GM23338 (cell line): ENCODE results near the gene MAPT. TPM values are rescaled to one million over a fixed set of nuclear protein-coding genes. Genes with fewer than 3 reads are reported as not detected.

Experiments
- ATAC-seq: fragments of 200-7000 bp; cut with Tn5 transposase; 3 replicates; pipeline ENCODE4 v1.9.1; 2020
- DNase-seq: peaks from one replicate; pipeline ENCODE4 v3.0.0-alpha.2; 2015; ENCODE audit warnings: low spot score
- H2AFZ ChIP-seq: fragments of 200-600 bp; sonication (generic); 2 replicates; pipeline ENCODE4 v1.8.0; 2016; ENCODE audit warnings: antibody characterized with exemption, mild to moderate bottlenecking, moderate library complexity
- H3F3A ChIP-seq: fragments of 200-600 bp; sonication (generic); replicated peaks from 2 replicates; pipeline ENCODE4 v1.8.0; 2017; ENCODE audit warnings: antibody characterized with exemption, mixed run types, low read depth
- H3K27ac ChIP-seq: fragments of 200-600 bp; sonication (generic); 2 replicates; pipeline ENCODE4 v1.6.1; 2016; ENCODE audit warnings: low read depth
- H3K27me3 ChIP-seq: fragments of 200-600 bp; sonication (generic); 2 replicates; pipeline ENCODE4 v1.8.0; 2016; ENCODE audit warnings: mild to moderate bottlenecking, mixed run types, moderate library complexity; ENCODE audit not compliant: insufficient read depth
- H3K36me3 ChIP-seq: fragments of 200-600 bp; sonication (generic); 2 replicates; pipeline ENCODE4 v1.8.0; 2016; ENCODE audit warnings: mild to moderate bottlenecking; ENCODE audit not compliant: insufficient read depth
- H3K4me1 ChIP-seq: fragments of 200-600 bp; sonication (generic); 2 replicates; pipeline ENCODE4 v1.8.0; 2016; ENCODE audit warnings: mild to moderate bottlenecking, moderate library complexity; ENCODE audit not compliant: insufficient read depth
- H3K4me2 ChIP-seq: fragments of 200-600 bp; sonication (generic); 2 replicates; pipeline ENCODE4 v1.7.1; 2017; ENCODE audit warnings: mixed run types
- H3K4me3 ChIP-seq: fragments of 200-600 bp; sonication (generic); 2 replicates; pipeline ENCODE4 v1.6.1; 2016; ENCODE audit warnings: mixed run types
- H3K79me2 ChIP-seq: fragments of 200-600 bp; sonication (generic); replicated peaks from 2 replicates; pipeline ENCODE4 v1.8.0; 2017; ENCODE audit warnings: mild to moderate bottlenecking; ENCODE audit not compliant: insufficient read depth
- H3K9me2 ChIP-seq: fragments of 200-600 bp; sonication (generic); 2 replicates; pipeline ENCODE4 v1.8.0; 2017; ENCODE audit not compliant: insufficient read depth
- H4K20me1 ChIP-seq: fragments of 200-600 bp; sonication (generic); replicated peaks from 2 replicates; pipeline ENCODE4 v1.8.0; 2017; ENCODE audit warnings: mild to moderate bottlenecking; ENCODE audit not compliant: insufficient read depth
- H3K27ac Mint-ChIP-seq: 2 replicates; pipeline ENCODE4 v1.8.0; 2020; ENCODE audit warnings: inconsistent platforms, mild to moderate bottlenecking, moderate library complexity, mixed read lengths
- H3K27me3 Mint-ChIP-seq: 3 replicates; pipeline ENCODE4 v1.8.0; 2022; ENCODE audit warnings: low read depth, mild to moderate bottlenecking, moderate library complexity, mixed read lengths, inconsistent platforms; ENCODE audit not compliant: insufficient read depth, poor library complexity
- H3K36me3 Mint-ChIP-seq: 3 replicates; pipeline ENCODE4 v1.8.0; 2021; ENCODE audit warnings: low read depth, mild to moderate bottlenecking, inconsistent platforms, moderate library complexity, mixed read lengths
- H3K4me1 Mint-ChIP-seq: 3 replicates; pipeline ENCODE4 v1.8.0; 2020; ENCODE audit warnings: mild to moderate bottlenecking, inconsistent platforms, mixed read lengths
- H3K4me3 Mint-ChIP-seq: 3 replicates; pipeline ENCODE4 v1.8.0; 2021; ENCODE audit warnings: moderate library complexity, mild to moderate bottlenecking, inconsistent platforms, mixed read lengths
- H3K9me3 Mint-ChIP-seq: 3 replicates; pipeline ENCODE4 v1.8.0; 2020; ENCODE audit warnings: moderate library complexity, mild to moderate bottlenecking, inconsistent platforms, mixed read lengths
- CREB1 ChIP-seq: fragments of 250-450 bp; sonication (Bioruptor Pico); IDR thresholded peaks from 2 replicates; pipeline ENCODE4 v1.5.0; 2020; ENCODE audit warnings: low read depth, mild to moderate bottlenecking, moderate library complexity
- CTCF ChIP-seq, 2 experiments: fragments of 200-600 bp in 1 of 2; sonication (generic) in 1 of 2; conservative IDR thresholded peaks; 2 replicates each; pipeline versions ENCODE4 v1.5.1 to v1.6.1; 2016 to 2017; ENCODE audit warnings: antibody characterized with exemption in 2 of 2, low read depth in 2 of 2, mild to moderate bottlenecking in 2 of 2, moderate library complexity in 1 of 2
- ETS1 ChIP-seq: IDR thresholded peaks from 2 replicates; pipeline ENCODE4 v1.6.1; 2016; ENCODE audit warnings: antibody characterized with exemption
- EZH2phosphoT487 ChIP-seq: fragments of 200-600 bp; sonication (generic); IDR thresholded peaks from one replicate; pipeline ENCODE4 v1.8.1; 2018; ENCODE audit warnings: antibody characterized with exemption; ENCODE audit not compliant: unreplicated experiment
- REST ChIP-seq: IDR thresholded peaks from one replicate; pipeline ENCODE4 v1.6.1; 2018; ENCODE audit warnings: antibody characterized with exemption; ENCODE audit not compliant: unreplicated experiment
- STAT1 ChIP-seq: IDR thresholded peaks from one replicate; pipeline ENCODE4 v1.6.1; 2016; ENCODE audit warnings: antibody characterized with exemption; ENCODE audit not compliant: unreplicated experiment
- ZNF331 ChIP-seq: fragments of 250-450 bp; sonication (Bioruptor Pico); IDR thresholded peaks from 2 replicates; pipeline ENCODE4 v1.5.0; 2020; ENCODE audit warnings: low read depth, mild to moderate bottlenecking, moderate library complexity
- ZNF462 ChIP-seq: fragments of 250-450 bp; sonication (Bioruptor Pico); IDR thresholded peaks from 2 replicates; pipeline ENCODE4 v1.5.0; 2020; ENCODE audit warnings: mild to moderate bottlenecking, moderate library complexity
- polyA plus RNA-seq: library from polyadenylated mRNA; unstranded; fragments of >200 nt; fragmentation: Nextera tagmentation; extraction: Ambion mirVana; gene quantifications from 2 replicates; pipeline ENCODE4 v1.2.1, GENCODE V29; 2016
- total RNA-seq: library from RNA; depleted of rRNA; stranded (reverse); fragments of >200 nt; shearing (Covaris generic); gene quantifications from 2 replicates; pipeline ENCODE4 v1.2.3, GENCODE V29; 2014

Gene MAPT
- total and polyA plus RNA-seq, 2 experiments from 2014 or later: 1.1 to 2.1 TPM

- Histone ChIP-seq H2AFZ (no peak overlapping the region), H3K79me2 (peaks cover 69% of the 10 kb centered on the region), H3K27me3 (no peaks in the 10 kb centered on the region), H3K9me2 (no peaks in the 10 kb centered on the region), H3K4me2 (no peak overlapping the region), H3K27ac (peak overlapping the region; percentile 30; the same call in 1 of the 2 replicates), H3K4me1 (peaks cover 19% of the 10 kb centered on the region), H4K20me1 (peaks cover 18% of the 10 kb centered on the region), H3K36me3 (no peaks in the 10 kb centered on the region; the same call in 1 of the 2 replicates), H3K4me3 (no peak overlapping the region), H3F3A (no peaks in the 10 kb centered on the region)
- peaks cover 35% of the 10 kb centered on the region for H3K4me1 Mint-ChIP-seq
- H3K36me3 Mint-ChIP-seq: peaks cover 47% of the 10 kb centered on the region
- H3K4me3 Mint-ChIP-seq: no peak overlapping the region; the same call in 2 of the 3 replicates
- ATAC-seq (peak; percentile 36), DNase-seq (peak; percentile 53)
- no peak for TF ChIP-seq ETS1
- TF ChIP-seq CREB1: no peak
- TF ChIP-seq CTCF (conservative IDR thresholded peaks at IDR 0.05; ENCODE audit: low read depth in 2 of 2): no peak
- TF ChIP-seq ZNF331 (CRISPR knock-in tag): no peak
- H3K27ac Mint-ChIP-seq: peak overlapping the region; percentile 87
- peaks cover 10% of the 10 kb centered on the region for H3K27me3 Mint-ChIP-seq
- H3K9me3 Mint-ChIP-seq: no peaks in the 10 kb centered on the region
These were observed 162.5 kb downstream of the MAPT start for GRCh38 chr17:46056800-46057304.

GRCh38 chr17:46057366-46057765 lies 163.0 kb downstream of the MAPT start:
- peak overlapping the region; percentile 87; the same call in 1 of the 2 replicates for H3K27ac Mint-ChIP-seq
- TF ChIP-seq STAT1 (no peak), CREB1 (no peak), EZH2phosphoT487 (no peak), REST (no peak), ZNF462 (no peak)

More at GRCh38 chr17:46057366-46057765, 163.0 kb downstream of the MAPT start:
- Mint-ChIP-seq H3K27me3 (peaks cover 10% of the 10 kb centered on the region), H3K4me3 (no peak overlapping the region), H3K36me3 (peaks cover 45% of the 10 kb centered on the region), H3K9me3 (no peaks in the 10 kb centered on the region), H3K4me1 (peaks cover 35% of the 10 kb centered on the region)
- no peaks in the 10 kb centered on the region for H3K9me2 ChIP-seq
- H3K27me3 ChIP-seq: no peaks in the 10 kb centered on the region
- peaks cover 16% of the 10 kb centered on the region for H4K20me1 ChIP-seq
- H3K4me3 ChIP-seq: no peak overlapping the region
- H2AFZ ChIP-seq: no peak overlapping the region
- peaks cover 19% of the 10 kb centered on the region for H3K4me1 ChIP-seq
- DNase-seq (no peak), ATAC-seq (no peak)
- H3K4me2 ChIP-seq: no peak overlapping the region
- no peaks in the 10 kb centered on the region; the same call in 1 of the 2 replicates for H3K36me3 ChIP-seq
- peaks cover 64% of the 10 kb centered on the region for H3K79me2 ChIP-seq
- H3F3A ChIP-seq: no peaks in the 10 kb centered on the region
- peak overlapping the region; percentile 5; the same call in 1 of the 2 replicates for H3K27ac ChIP-seq
